OCI-LY1 (cell line): ENCODE measurements around the gene HSD17B14.

Source experiments
- H2AFZ ChIP-seq: fragments of 200-600 bp; sonication (generic), shearing (Covaris generic); 2 replicates; pipeline ENCODE4 v1.6.0; 2014; ENCODE audit warnings: antibody characterized with exemption, mild to moderate bottlenecking, low read length
- H3F3A ChIP-seq: fragments of 200-600 bp; sonication (generic), shearing (Covaris generic); 2 replicates; pipeline ENCODE4 v1.6.0; 2014; ENCODE audit warnings: mild to moderate bottlenecking, antibody characterized with exemption, low read length, moderate library complexity; ENCODE audit not compliant: insufficient read depth
- H3K27ac ChIP-seq: fragments of 200-600 bp; sonication (generic); 2 replicates; pipeline ENCODE4 v1.5.1; 2014; ENCODE audit warnings: low read length, mixed run types, mild to moderate bottlenecking, low read depth; ENCODE audit not compliant: poor library complexity, severe bottlenecking
- H3K27me3 ChIP-seq: fragments of 200-600 bp; sonication (generic); 2 replicates; pipeline ENCODE4 v1.6.0; 2014; ENCODE audit warnings: antibody characterized with exemption, mild to moderate bottlenecking, low read length, moderate library complexity; ENCODE audit not compliant: insufficient read depth
- H3K36me3 ChIP-seq: fragments of 200-600 bp; sonication (generic); 2 replicates; pipeline ENCODE4 v1.6.1; 2014; ENCODE audit warnings: mild to moderate bottlenecking, antibody characterized with exemption, low read length, moderate library complexity, mixed read lengths; ENCODE audit not compliant: insufficient read depth
- H3K4me1 ChIP-seq: fragments of 200-600 bp; sonication (generic); 2 replicates; pipeline ENCODE4 v1.5.1; 2014; ENCODE audit warnings: mild to moderate bottlenecking, low read length, moderate library complexity; ENCODE audit not compliant: insufficient read depth, severe bottlenecking
- H3K4me2 ChIP-seq: fragments of 200-600 bp; sonication (generic), shearing (Covaris generic); 2 replicates; pipeline ENCODE4 v1.6.1; 2014; ENCODE audit warnings: low read length
- H3K4me3 ChIP-seq: fragments of 200-600 bp; sonication (generic); 2 replicates; pipeline ENCODE4 v1.5.1; 2014; ENCODE audit warnings: low read length, low read depth, mild to moderate bottlenecking, mixed read lengths; ENCODE audit not compliant: poor library complexity, severe bottlenecking
- H3K79me2 ChIP-seq: fragments of 200-600 bp; shearing (Covaris generic); 2 replicates; pipeline ENCODE4 v1.6.1; 2016; ENCODE audit warnings: mixed run types, low read length, mixed read lengths; ENCODE audit not compliant: insufficient read depth
- H3K9ac ChIP-seq: fragments of 200-600 bp; sonication (generic), shearing (Covaris generic); 2 replicates; pipeline ENCODE4 v1.6.1; 2014; ENCODE audit warnings: mild to moderate bottlenecking, low read length, mixed read lengths
- H3K9me2 ChIP-seq: fragments of 200-600 bp; sonication (generic), shearing (Covaris generic); 2 replicates; pipeline ENCODE4 v1.6.1; 2014; ENCODE audit warnings: low read depth, mild to moderate bottlenecking, low read length, mixed read lengths
- H3K9me3 ChIP-seq: fragments of 200-600 bp; shearing (Covaris generic); 2 replicates; pipeline ENCODE4 v1.6.1; 2014; ENCODE audit warnings: low read length, mixed read lengths
- H4K20me1 ChIP-seq: fragments of 200-600 bp; sonication (generic), shearing (Covaris generic); 2 replicates; pipeline ENCODE4 v1.6.0; 2016; ENCODE audit warnings: mild to moderate bottlenecking, low read length; ENCODE audit not compliant: insufficient read depth
- EZH2 ChIP-seq: fragments of 200-600 bp; sonication (generic), shearing (Covaris generic); IDR thresholded peaks from 2 replicates; pipeline ENCODE4 v1.8.0; 2017; ENCODE audit warnings: borderline replicate concordance, mixed run types, mild to moderate bottlenecking, antibody characterized with exemption, low read length, moderate library complexity, mixed read lengths
- TF ChIP-seq, protein P1 (sequence below): fragments of 200-600 bp; sonication (generic), shearing (Covaris generic); IDR thresholded peaks from 2 replicates; pipeline ENCODE4 v1.5.1; 2017; ENCODE audit warnings: mild to moderate bottlenecking, antibody characterized with exemption, low read length, moderate library complexity, mixed read lengths

The HSD17B14 gene

DNA sequence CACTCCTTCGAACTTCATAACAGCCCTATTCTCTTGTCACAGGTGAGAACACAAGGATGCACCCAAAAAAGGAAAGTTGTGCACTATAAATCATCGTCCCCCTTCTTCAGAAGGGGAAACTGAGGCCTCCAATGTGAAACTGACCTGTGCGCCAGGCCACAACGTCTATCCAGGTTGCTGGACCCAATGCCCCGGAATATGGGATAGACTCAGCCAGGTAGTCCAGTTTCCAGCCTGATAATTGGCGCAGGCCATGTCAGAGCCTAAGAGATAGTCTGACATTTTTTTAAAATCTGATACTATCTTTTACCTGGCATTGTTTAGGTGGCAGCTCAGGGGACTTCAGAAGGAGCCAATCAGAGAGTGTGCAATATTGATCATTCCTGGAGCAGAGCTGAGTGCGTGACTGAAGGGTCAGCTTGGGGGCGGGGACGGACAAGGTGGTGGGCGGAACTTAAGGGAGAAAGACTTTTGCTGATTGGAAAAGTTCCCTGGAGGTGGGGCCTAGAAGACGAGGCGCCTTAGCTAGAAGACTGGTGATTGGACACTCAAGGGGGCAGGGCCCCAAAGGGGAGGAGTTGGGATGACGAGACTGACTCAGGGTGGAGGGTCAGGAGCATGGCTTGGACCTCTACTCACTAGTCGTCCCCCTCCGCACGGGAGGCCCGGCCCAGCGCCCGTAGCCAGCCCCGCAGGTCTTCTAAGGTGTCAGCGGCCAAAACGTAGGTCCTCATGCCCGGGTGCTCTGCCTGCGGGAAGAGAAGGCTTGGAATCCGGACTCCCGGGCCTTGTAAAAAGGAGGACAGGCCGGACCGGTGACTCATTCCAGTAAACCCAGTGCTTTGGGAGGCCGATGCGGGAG, 23.7 kb upstream of the HSD17B14 start:
- Histone ChIP-seq H3K9me2 (no peaks in the 10 kb centered on the region), H3K27me3 (peaks cover 9% of the 10 kb centered on the region; the same call in 1 of the 2 replicates), H3K4me1 (no peaks in the 10 kb centered on the region), H2AFZ (no peak overlapping the region), H3K4me3 (peak overlapping the region; percentile 50), H3K9me3 (no peaks in the 10 kb centered on the region), H3F3A (no peaks in the 10 kb centered on the region), H3K9ac (no peak overlapping the region; the same call in 1 of the 2 replicates), H3K79me2 (no peaks in the 10 kb centered on the region), H3K27ac (no peak overlapping the region), H3K36me3 (no peaks in the 10 kb centered on the region), H4K20me1 (no peaks in the 10 kb centered on the region), H3K4me2 (peak overlapping the region; percentile 60; the same call in 1 of the 2 replicates)
- TF ChIP-seq, protein P1, sequence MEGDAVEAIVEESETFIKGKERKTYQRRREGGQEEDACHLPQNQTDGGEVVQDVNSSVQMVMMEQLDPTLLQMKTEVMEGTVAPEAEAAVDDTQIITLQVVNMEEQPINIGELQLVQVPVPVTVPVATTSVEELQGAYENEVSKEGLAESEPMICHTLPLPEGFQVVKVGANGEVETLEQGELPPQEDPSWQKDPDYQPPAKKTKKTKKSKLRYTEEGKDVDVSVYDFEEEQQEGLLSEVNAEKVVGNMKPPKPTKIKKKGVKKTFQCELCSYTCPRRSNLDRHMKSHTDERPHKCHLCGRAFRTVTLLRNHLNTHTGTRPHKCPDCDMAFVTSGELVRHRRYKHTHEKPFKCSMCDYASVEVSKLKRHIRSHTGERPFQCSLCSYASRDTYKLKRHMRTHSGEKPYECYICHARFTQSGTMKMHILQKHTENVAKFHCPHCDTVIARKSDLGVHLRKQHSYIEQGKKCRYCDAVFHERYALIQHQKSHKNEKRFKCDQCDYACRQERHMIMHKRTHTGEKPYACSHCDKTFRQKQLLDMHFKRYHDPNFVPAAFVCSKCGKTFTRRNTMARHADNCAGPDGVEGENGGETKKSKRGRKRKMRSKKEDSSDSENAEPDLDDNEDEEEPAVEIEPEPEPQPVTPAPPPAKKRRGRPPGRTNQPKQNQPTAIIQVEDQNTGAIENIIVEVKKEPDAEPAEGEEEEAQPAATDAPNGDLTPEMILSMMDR = no peak
- TF ChIP-seq EZH2 = no peak

DNA sequence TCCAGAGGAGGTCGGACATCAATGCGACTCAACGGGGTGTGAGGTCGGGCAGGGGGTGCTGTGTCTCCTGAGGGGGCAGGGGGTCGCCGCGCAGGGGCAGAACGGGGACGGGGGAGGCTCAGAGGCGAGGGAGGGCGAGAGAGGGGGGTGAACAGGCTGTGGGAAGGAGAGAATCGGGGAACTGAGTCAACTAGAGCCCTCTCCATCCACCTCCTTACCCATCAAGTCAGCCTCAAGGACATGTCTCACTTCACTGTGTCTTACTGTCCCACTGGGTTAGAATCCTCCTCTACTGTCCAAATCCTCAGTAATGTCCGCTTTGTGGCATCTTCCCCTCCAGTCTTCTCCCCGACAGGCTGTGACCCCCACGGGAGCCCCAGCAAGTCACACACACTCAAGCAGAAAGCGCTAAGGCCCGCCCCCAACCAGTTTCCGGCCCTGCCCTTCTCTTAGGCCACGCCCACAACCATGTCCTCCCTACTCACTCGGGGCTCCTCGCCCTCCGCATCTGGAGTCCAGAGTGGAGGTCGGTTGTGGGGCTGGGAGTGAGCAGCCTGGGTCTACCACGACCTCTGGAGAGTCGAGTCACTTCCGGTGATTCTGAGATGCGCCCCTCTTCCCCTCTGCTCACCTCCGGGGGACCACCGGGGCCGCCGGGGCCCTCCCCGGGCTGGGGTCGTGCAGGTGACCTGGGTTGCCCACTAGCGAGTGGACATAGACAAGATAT, 22.9 kb upstream of the HSD17B14 start:
- Histone ChIP-seq H3K4me2 (peak overlapping the region; percentile 60), H3F3A (no peaks in the 10 kb centered on the region), H3K9me3 (no peaks in the 10 kb centered on the region), H3K79me2 (no peaks in the 10 kb centered on the region), H3K9ac (peak overlapping the region; percentile 13; the same call in 1 of the 2 replicates), H3K4me1 (no peaks in the 10 kb centered on the region), H3K4me3 (peak overlapping the region; percentile 50), H3K9me2 (no peaks in the 10 kb centered on the region), H4K20me1 (no peaks in the 10 kb centered on the region), H3K36me3 (no peaks in the 10 kb centered on the region), H2AFZ (no peak overlapping the region), H3K27ac (no peak overlapping the region), H3K27me3 (0 out of 2 replicates have a peak, but pooled peaks cover 9% of the 10 kb centered on the region)
- TF ChIP-seq, protein P1 = no peak
- no peak for TF ChIP-seq EZH2

DNA sequence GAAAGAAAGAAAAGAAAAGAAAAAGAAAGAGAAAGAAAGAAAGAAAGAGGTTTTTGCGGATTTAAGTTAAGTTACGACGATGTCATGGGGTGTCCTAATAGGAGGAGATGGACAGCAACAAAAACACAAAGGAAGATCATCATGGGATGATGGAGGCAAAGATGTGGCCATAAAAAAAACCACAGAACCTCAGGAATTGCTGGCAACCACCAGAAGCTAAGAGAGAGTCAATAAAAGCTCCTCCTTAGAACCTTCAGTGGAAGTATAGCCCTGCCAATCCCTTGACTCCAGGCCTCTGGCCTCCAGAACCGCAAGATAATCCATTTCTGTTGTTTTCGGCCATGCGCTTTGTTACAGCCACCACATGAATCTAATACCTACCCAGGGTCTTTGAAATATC, 20.6 kb upstream of the HSD17B14 start:
- H3K36me3 ChIP-seq = no peaks in the 10 kb centered on the region
- H3K4me3 ChIP-seq = no peak overlapping the region
- H3K4me1 ChIP-seq = no peaks in the 10 kb centered on the region
- H3K27ac ChIP-seq = no peak overlapping the region
- H4K20me1 ChIP-seq = no peaks in the 10 kb centered on the region
- TF ChIP-seq, protein P1 = no peak
- no peak for TF ChIP-seq EZH2
- no peak overlapping the region for H3K4me2 ChIP-seq
- H2AFZ ChIP-seq = no peak overlapping the region
- H3K79me2 ChIP-seq = no peaks in the 10 kb centered on the region
- no peaks in the 10 kb centered on the region for H3K9me2 ChIP-seq
- 0 out of 2 replicates have a peak, but pooled peaks cover 9% of the 10 kb centered on the region for H3K27me3 ChIP-seq
- no peak overlapping the region for H3K9ac ChIP-seq
- H3F3A ChIP-seq = no peaks in the 10 kb centered on the region
- H3K9me3 ChIP-seq = no peaks in the 10 kb centered on the region
